MCF 10A (cell line): Measurements from ENCODE around the gene CDH18. TPM values are rescaled to one million over a fixed set of nuclear protein-coding genes. Genes with fewer than 3 reads are reported as not detected.

ENCODE experiments used
- BruUV-seq: library from RNA; stranded (reverse); fragments of 400-500 nt; replicated peaks from 2 replicates; lab custom pipeline; 2021; lab: Mats Ljungman, UMichigan
- CTCF ChIA-PET: fragments of 300-600 bp; sonication (Branson Sonifier 250); formaldehyde crosslinking; extraction: SDS; loops from one replicate; lab custom pipeline; 2021; ENCODE audit warnings: antibody characterized with exemption, inconsistent platforms; lab: Yijun Ruan, JAX
- POLR2A ChIA-PET: fragments of 300-600, 350-650 bp; sonication (Branson Sonifier 250); formaldehyde crosslinking; extraction: SDS; loops from one replicate; lab custom pipeline; 2020; ENCODE audit warnings: antibody characterized with exemption, inconsistent platforms; lab: Yijun Ruan, JAX
- DNase-seq: peaks from one replicate; pipeline ENCODE4 v3.0.0-alpha.2; 2018; ENCODE audit not compliant: unreplicated experiment
- H3K27ac Mint-ChIP-seq: one replicate; pipeline ENCODE4 v1.8.0; 2022; ENCODE audit warnings: mild to moderate bottlenecking, low read depth, mixed read lengths; ENCODE audit not compliant: unreplicated experiment
- H3K27me3 Mint-ChIP-seq: one replicate; pipeline ENCODE4 v1.8.0; 2022; ENCODE audit warnings: mixed read lengths; ENCODE audit not compliant: insufficient read depth, unreplicated experiment
- H3K36me3 Mint-ChIP-seq: one replicate; pipeline ENCODE4 v1.8.0; 2022; ENCODE audit warnings: mild to moderate bottlenecking, moderate library complexity, mixed read lengths; ENCODE audit not compliant: insufficient read depth, unreplicated experiment
- H3K4me1 Mint-ChIP-seq: one replicate; pipeline ENCODE4 v1.8.0; 2022; ENCODE audit warnings: mixed read lengths; ENCODE audit not compliant: insufficient read depth, unreplicated experiment
- H3K4me3 Mint-ChIP-seq: one replicate; pipeline ENCODE4 v1.8.0; 2022; ENCODE audit warnings: mild to moderate bottlenecking, moderate library complexity, mixed read lengths; ENCODE audit not compliant: unreplicated experiment
- H3K9me3 Mint-ChIP-seq: one replicate; pipeline ENCODE4 v1.8.0; 2022; ENCODE audit warnings: mixed read lengths; ENCODE audit not compliant: unreplicated experiment
- CTCF ChIP-seq: fragments of 200-600 bp; IDR thresholded peaks from one replicate; pipeline ENCODE4 v1.8.0; 2022; ENCODE audit warnings: antibody characterized with exemption, mild to moderate bottlenecking; ENCODE audit not compliant: unreplicated experiment
- intact Hi-C: fragments of 100-400 bp; cut with micrococcal nuclease; formaldehyde crosslinking; loops from 2 replicates; pipeline ENCODE4 v1.14.1; 2022
- total RNA-seq: library from RNA; stranded (reverse); gene quantifications from 2 replicates; pipeline ENCODE4 v1.2.3, GENCODE V29; 2022

Gene CDH18
- total RNA-seq, 1 experiment from 2014 or later: not detected

- intact Hi-C loops: no loop called here
- POLR2A ChIA-PET: no interaction called here
- no TSS peak for BruUV-seq
- no peak for TF ChIP-seq CTCF
- peaks cover 8% of the 10 kb centered on the region for H3K9me3 Mint-ChIP-seq
- DNase-seq: no peak
- CTCF ChIA-PET: no interaction called here
- no peak overlapping the region for H3K4me3 Mint-ChIP-seq
- H3K4me1 Mint-ChIP-seq: no peaks in the 10 kb centered on the region
- H3K27me3 Mint-ChIP-seq: no peaks in the 10 kb centered on the region
- no peaks in the 10 kb centered on the region for H3K36me3 Mint-ChIP-seq
- H3K27ac Mint-ChIP-seq: no peak overlapping the region
Measured at GRCh38 chr5:19625562-19625961, 362.4 kb downstream of the CDH18 start.

- Mint-ChIP-seq H3K27ac (no peak overlapping the region), H3K4me3 (no peak overlapping the region), H3K9me3 (no peaks in the 10 kb centered on the region), H3K36me3 (no peaks in the 10 kb centered on the region), H3K27me3 (no peaks in the 10 kb centered on the region), H3K4me1 (no peaks in the 10 kb centered on the region)
- DNase-seq: no peak
- CTCF ChIA-PET: interaction anchor here (1.1 to 1.5 kb wide), 2 partner anchors 11 to 60 kb away, joined by 3 to 4 read pairs; no protein-coding TSS in a partner anchor
- BruUV-seq: no TSS peak
- POLR2A ChIA-PET: interaction anchor here (0.7 kb wide), 1 partner anchor 11 kb away, joined by 3 read pairs; no protein-coding TSS in a partner anchor
- intact Hi-C loops: no loop called here
- TF ChIP-seq CTCF: no peak
Measured at GRCh38 chr5:19619571-19619970, 368.4 kb downstream of the CDH18 start.

GRCh38 chr5:19616701-19617215, 371.2 kb downstream of the CDH18 start:
- Mint-ChIP-seq H3K9me3 (no peaks in the 10 kb centered on the region), H3K27ac (no peak overlapping the region), H3K27me3 (no peaks in the 10 kb centered on the region), H3K4me1 (no peaks in the 10 kb centered on the region), H3K36me3 (no peaks in the 10 kb centered on the region), H3K4me3 (no peak overlapping the region)
- BruUV-seq: no TSS peak
- POLR2A ChIA-PET: no interaction called here
- intact Hi-C loops: no loop called here
- DNase-seq: no peak
- CTCF ChIA-PET: interaction anchor here (0.6 kb wide), 1 partner anchor 750 kb away, joined by 3 read pairs; no protein-coding TSS in a partner anchor
- TF ChIP-seq CTCF: no peak

- ChIA-PET CTCF (interaction anchor here (0.5 kb wide), 1 partner anchor 1149 kb away, joined by 3 read pairs; no protein-coding TSS in a partner anchor), POLR2A (no interaction called here)
- no peak overlapping the region for H3K4me3 Mint-ChIP-seq
- no peak for DNase-seq
- intact Hi-C loops: no loop called here
- H3K36me3 Mint-ChIP-seq: no peaks in the 10 kb centered on the region
- H3K4me1 Mint-ChIP-seq: no peaks in the 10 kb centered on the region
- H3K27ac Mint-ChIP-seq: no peak overlapping the region
- no peaks in the 10 kb centered on the region for H3K9me3 Mint-ChIP-seq
- H3K27me3 Mint-ChIP-seq: no peaks in the 10 kb centered on the region
- BruUV-seq: no TSS peak
- no peak for TF ChIP-seq CTCF
Measured at GRCh38 chr5:19615661-19616060, 372.3 kb downstream of the CDH18 start.
